Astrocyte of the spinal cord (primary cell): Measurements from ENCODE around the gene GALNT14.

Experiments used
- DNase-seq: peaks from one replicate; pipeline ENCODE4 v3.0.0; 2011; ENCODE audit warnings: low read depth, low spot score
- H3K4me3 ChIP-seq: 2 replicates; pipeline ENCODE4 v1.5.1; 2011; ENCODE audit warnings: low read depth, mild to moderate bottlenecking, low read length, moderate library complexity
- in situ Hi-C: cut with HindIII; loops from 2 replicates; pipeline ENCODE4 v1.10.0; 2017; ENCODE audit warnings: low sequenced_read_pairs
- TF ChIP-seq, protein P1 (sequence below): IDR thresholded peaks from 2 replicates; pipeline ENCODE4 v1.5.1; 2012; ENCODE audit warnings: low read depth, mild to moderate bottlenecking, low read length, inconsistent platforms

GALNT14 gene

GRCh38 chr2:31069643-31070325, 68.5 kb downstream of the GALNT14 start:
- DNase-seq: no peak
- H3K4me3 ChIP-seq: no peak overlapping the region
- TF ChIP-seq, protein P1, sequence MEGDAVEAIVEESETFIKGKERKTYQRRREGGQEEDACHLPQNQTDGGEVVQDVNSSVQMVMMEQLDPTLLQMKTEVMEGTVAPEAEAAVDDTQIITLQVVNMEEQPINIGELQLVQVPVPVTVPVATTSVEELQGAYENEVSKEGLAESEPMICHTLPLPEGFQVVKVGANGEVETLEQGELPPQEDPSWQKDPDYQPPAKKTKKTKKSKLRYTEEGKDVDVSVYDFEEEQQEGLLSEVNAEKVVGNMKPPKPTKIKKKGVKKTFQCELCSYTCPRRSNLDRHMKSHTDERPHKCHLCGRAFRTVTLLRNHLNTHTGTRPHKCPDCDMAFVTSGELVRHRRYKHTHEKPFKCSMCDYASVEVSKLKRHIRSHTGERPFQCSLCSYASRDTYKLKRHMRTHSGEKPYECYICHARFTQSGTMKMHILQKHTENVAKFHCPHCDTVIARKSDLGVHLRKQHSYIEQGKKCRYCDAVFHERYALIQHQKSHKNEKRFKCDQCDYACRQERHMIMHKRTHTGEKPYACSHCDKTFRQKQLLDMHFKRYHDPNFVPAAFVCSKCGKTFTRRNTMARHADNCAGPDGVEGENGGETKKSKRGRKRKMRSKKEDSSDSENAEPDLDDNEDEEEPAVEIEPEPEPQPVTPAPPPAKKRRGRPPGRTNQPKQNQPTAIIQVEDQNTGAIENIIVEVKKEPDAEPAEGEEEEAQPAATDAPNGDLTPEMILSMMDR: no peak
- in situ Hi-C loops: no loop called here

DNA sequence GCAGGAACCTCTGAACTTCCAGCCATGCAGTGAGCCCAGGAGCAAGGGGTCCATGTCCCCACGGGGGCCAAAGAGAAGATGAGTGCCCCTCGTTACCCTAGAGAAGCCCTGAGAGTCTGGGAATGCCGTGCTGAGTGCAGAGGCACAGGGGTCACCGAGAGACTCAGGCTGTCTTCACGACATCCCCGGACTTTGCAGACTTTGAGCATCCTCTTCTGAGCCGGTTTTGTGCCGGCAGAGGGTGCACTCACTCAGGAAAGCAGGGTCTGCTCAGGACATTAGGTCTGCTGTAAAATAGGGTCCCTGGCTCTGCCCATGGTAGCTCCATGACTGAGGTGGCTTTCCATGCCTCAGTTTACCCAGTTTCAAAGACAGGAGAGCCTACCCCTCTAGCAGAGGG, 71.0 kb downstream of the GALNT14 start:
- H3K4me3 ChIP-seq: no peak overlapping the region
- in situ Hi-C loops: no loop called here
- DNase-seq: no peak
- TF ChIP-seq, protein P1: no peak

- DNase-seq: no peak
- H3K4me3 ChIP-seq: no peak overlapping the region
- TF ChIP-seq, protein P1: no peak
- in situ Hi-C loops: no loop called here
Observed at GRCh38 chr2:31066551-31066950, 71.7 kb downstream of the GALNT14 start.

GRCh38 chr2:31066086-31066485, 72.2 kb downstream of the GALNT14 start:
- no peak for DNase-seq
- no peak overlapping the region for H3K4me3 ChIP-seq
- in situ Hi-C loops: no loop called here
- TF ChIP-seq, protein P1: no peak

DNA sequence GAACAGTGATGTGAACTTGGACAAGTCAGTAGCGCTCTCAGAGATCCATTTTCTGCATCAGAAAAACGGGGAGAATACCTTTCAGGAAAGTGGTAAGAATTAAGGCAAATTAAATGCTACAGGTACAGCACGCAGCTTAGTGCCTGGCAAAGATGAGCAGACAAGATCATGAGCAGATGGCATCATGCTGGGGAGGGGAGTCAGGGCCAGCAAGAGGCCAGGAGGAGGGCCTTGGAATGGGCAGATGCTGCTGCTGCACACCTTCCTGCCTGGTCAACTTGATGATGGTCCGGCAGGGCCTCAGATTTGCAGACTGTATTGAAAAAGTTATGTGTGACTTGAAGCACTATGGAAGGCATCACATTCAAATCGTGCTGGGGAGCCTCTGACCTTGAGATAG, 72.9 kb downstream of the GALNT14 start:
- in situ Hi-C loops: no loop called here
- no peak for DNase-seq
- no peak overlapping the region for H3K4me3 ChIP-seq
- TF ChIP-seq, protein P1: no peak

DNA sequence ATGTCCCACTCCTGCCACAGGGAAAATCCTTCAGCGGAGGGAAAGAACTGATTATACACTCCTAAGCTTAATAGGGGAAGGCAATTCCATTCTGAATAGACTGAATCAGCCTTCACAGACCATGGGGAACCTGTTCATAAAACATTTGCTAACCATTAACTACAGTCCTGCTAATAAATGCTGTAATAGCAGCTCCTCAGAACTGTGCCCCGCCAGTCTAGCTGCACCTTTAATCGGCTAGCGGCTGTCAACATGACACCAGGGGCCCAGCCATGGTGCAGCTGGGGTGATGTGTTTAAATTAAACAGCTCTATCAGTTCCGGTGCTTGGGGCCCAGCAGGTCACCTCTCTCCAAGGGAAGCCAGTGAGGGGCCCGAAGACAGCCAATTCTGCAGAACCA, 77.8 kb downstream of the GALNT14 start:
- TF ChIP-seq, protein P1: no peak
- no peak overlapping the region for H3K4me3 ChIP-seq
- in situ Hi-C loops: no loop called here
- no peak for DNase-seq
